Testis (tissue), 3 donors: ENCODE results near the gene EYA3. TPM values are rescaled to one million over a fixed set of nuclear protein-coding genes. Genes with fewer than 3 reads are reported as not detected.

ENCODE experiments used
- DNase-seq: peaks from one replicate; pipeline ENCODE4 v3.0.0-alpha.2; 2019
- H3K27ac ChIP-seq, 2 donors: fragments of 200-600 bp; sonication (generic); one replicate each; pipeline ENCODE4 v1.5.1; 2019
- H3K27me3 ChIP-seq: fragments of 200-600 bp; sonication (generic); one replicate; pipeline ENCODE4 v1.5.1; 2019
- H3K36me3 ChIP-seq: fragments of 200-600 bp; sonication (generic); one replicate; pipeline ENCODE4 v1.5.1; 2017; ENCODE audit warnings: low read depth; ENCODE audit errors: missing control alignments
- H3K4me1 ChIP-seq: fragments of 200-600 bp; sonication (generic); one replicate; pipeline ENCODE4 v1.5.1; 2019
- H3K4me3 ChIP-seq, 2 donors: fragments of 200-600 bp; sonication (generic); one replicate each; pipeline ENCODE4 v1.5.1; 2017 to 2019
- H3K9me3 ChIP-seq: fragments of 200-600 bp; sonication (generic); one replicate; pipeline ENCODE4 v1.5.1; 2017
- POLR2A ChIP-seq: fragments of 450-650 bp; IDR thresholded peaks from one replicate; pipeline ENCODE4 v1.6.1; 2017; ENCODE audit warnings: antibody characterized with exemption, mild to moderate bottlenecking, moderate library complexity
- WGBS, 2 donors: methylation state at CpG; one replicate each; pipeline ENCODE4 v1.1.5; 2018; 5-methylcytosine and 5-hydroxymethylcytosine counted together
- intact Hi-C: fragments of 100-400 bp; cut with DNase I; formaldehyde crosslinking; loops from one replicate; pipeline ENCODE4 v1.15.1; 2023; ENCODE audit warnings: low total_unique reads
- polyA plus RNA-seq: library from polyadenylated mRNA; stranded (reverse); fragments of 350-450 nt; fragmentation: Illumina TruSeq; extraction: RNeasy Lipid Tissue Mini Kit (QIAGEN cat#74804); gene quantifications from one replicate; pipeline ENCODE4 v1.2.3, GENCODE V29; 2014; ENCODE audit warnings: low read depth, low replicate concordance; ENCODE audit not compliant: insufficient read depth
- total RNA-seq, 2 donors: library from RNA; depleted of rRNA; stranded (reverse); fragments of >200 nt; gene quantifications; one replicate each; pipeline ENCODE4 v1.2.3, GENCODE V29; 2016
- TF ChIP-seq, protein P1 (sequence below), 3 experiments: fragments of 450-650 bp in 2 of 3; fragments of 200-600 bp in 1 of 3; sonication (generic) in 1 of 3; IDR thresholded peaks; one replicate each; pipeline ENCODE4 v1.5.1; 2016 to 2019; ENCODE audit warnings: antibody characterized with exemption in 3 of 3, mild to moderate bottlenecking in 2 of 3, moderate library complexity in 1 of 3

Gene EYA3
- total and polyA plus RNA-seq, 3 donors from 2014 or later, result 28.3 to 41.9 (median 31.5) TPM

- intact Hi-C loops, result no loop called here
- no peak overlapping the region for H3K4me3 ChIP-seq
- TF ChIP-seq, protein P1, sequence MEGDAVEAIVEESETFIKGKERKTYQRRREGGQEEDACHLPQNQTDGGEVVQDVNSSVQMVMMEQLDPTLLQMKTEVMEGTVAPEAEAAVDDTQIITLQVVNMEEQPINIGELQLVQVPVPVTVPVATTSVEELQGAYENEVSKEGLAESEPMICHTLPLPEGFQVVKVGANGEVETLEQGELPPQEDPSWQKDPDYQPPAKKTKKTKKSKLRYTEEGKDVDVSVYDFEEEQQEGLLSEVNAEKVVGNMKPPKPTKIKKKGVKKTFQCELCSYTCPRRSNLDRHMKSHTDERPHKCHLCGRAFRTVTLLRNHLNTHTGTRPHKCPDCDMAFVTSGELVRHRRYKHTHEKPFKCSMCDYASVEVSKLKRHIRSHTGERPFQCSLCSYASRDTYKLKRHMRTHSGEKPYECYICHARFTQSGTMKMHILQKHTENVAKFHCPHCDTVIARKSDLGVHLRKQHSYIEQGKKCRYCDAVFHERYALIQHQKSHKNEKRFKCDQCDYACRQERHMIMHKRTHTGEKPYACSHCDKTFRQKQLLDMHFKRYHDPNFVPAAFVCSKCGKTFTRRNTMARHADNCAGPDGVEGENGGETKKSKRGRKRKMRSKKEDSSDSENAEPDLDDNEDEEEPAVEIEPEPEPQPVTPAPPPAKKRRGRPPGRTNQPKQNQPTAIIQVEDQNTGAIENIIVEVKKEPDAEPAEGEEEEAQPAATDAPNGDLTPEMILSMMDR (IDR thresholded peaks at IDR 0.05), result no peak
- TF ChIP-seq POLR2A, result no peak
- peaks cover 6% of the 10 kb centered on the region for H3K4me1 ChIP-seq
- H3K36me3 ChIP-seq, result no peaks in the 10 kb centered on the region
- H3K27ac ChIP-seq, result no peak overlapping the region
- no peaks in the 10 kb centered on the region for H3K27me3 ChIP-seq
- no peak for DNase-seq
- WGBS, 2 donors, result 92 to 96% methylated on average over 2 of the region's 2 CpGs
- no peaks in the 10 kb centered on the region for H3K9me3 ChIP-seq
These were observed 46.3 kb upstream of the EYA3 start for GRCh38 chr1:28134651-28135207.

- TF ChIP-seq, protein P1 (IDR thresholded peaks at IDR 0.05), result no peak
- no peak for TF ChIP-seq POLR2A
- Histone ChIP-seq H3K36me3 (no peaks in the 10 kb centered on the region), H3K4me3 (no peak overlapping the region), H3K27me3 (no peaks in the 10 kb centered on the region), H3K27ac (no peak overlapping the region), H3K9me3 (no peaks in the 10 kb centered on the region), H3K4me1 (peaks cover 6% of the 10 kb centered on the region)
- 83 to 84% methylated on average over 11 of the region's 11 CpGs for WGBS, 2 donors
- intact Hi-C loops, result no loop called here
- DNase-seq, result no peak
These were observed 44.1 kb upstream of the EYA3 start for GRCh38 chr1:28132171-28133167.

DNA sequence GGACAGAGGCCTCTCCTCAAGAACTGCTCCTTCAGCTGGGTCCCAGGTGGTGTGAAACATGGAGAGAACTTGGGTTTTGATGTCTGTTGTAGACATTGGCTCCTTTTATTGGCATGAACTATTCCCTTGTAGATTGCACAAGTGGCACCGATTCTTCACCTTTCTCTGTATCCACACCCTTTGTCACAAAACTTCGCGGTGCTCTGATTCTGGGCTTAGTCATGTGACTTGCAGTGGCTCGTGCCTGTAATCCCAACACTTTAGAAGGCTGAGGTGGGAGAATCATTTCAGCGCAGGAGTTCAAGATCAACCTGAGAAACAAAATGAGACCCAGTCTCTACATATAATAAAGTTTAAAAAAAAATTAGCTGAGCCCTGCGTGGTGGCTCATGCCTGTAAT is 42.5 kb upstream of the EYA3 start:
- no peaks in the 10 kb centered on the region for H3K27me3 ChIP-seq
- H3K9me3 ChIP-seq, result no peaks in the 10 kb centered on the region
- H3K27ac ChIP-seq, result no peak overlapping the region
- WGBS, 2 donors, result 81 to 88% methylated on average over 6 of the region's 6 CpGs
- DNase-seq, result no peak
- intact Hi-C loops, result no loop called here
- H3K4me3 ChIP-seq, result no peak overlapping the region
- no peaks in the 10 kb centered on the region for H3K4me1 ChIP-seq
- H3K36me3 ChIP-seq, result no peaks in the 10 kb centered on the region
- TF ChIP-seq, protein P1 (IDR thresholded peaks at IDR 0.05), result no peak
- no peak for TF ChIP-seq POLR2A

DNA sequence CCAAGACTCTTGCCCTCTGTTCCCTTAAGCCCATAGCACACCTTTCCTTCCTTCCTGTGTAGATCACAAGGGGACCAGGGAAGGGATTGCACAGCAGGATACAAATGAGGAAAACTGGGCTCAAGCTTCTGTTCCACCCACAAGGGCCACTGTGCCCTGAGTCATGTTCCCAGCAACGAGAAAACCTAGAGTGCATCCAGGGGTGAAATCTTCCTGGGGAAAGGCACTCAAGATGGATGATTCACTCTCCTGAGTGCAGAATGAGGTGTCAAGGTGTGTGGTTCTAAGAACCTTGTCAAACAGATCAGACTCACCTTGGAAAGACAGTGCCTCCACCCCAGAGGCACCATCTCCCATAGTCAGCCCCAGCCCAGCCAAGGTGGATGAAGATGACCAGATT is 40.7 kb upstream of the EYA3 start:
- Histone ChIP-seq H3K27ac (no peak overlapping the region), H3K9me3 (no peaks in the 10 kb centered on the region), H3K4me3 (no peak overlapping the region), H3K36me3 (no peaks in the 10 kb centered on the region), H3K27me3 (no peaks in the 10 kb centered on the region), H3K4me1 (no peaks in the 10 kb centered on the region)
- intact Hi-C loops, result no loop called here
- no peak for DNase-seq
- TF ChIP-seq POLR2A, result no peak
- TF ChIP-seq, protein P1 (IDR thresholded peaks at IDR 0.05), result no peak
- WGBS, 2 donors, result 44 to 88% methylated on average over 1 of the region's 1 CpG
